Measurements from ENCODE around the gene GPR176.

GPR176 gene

DNA sequence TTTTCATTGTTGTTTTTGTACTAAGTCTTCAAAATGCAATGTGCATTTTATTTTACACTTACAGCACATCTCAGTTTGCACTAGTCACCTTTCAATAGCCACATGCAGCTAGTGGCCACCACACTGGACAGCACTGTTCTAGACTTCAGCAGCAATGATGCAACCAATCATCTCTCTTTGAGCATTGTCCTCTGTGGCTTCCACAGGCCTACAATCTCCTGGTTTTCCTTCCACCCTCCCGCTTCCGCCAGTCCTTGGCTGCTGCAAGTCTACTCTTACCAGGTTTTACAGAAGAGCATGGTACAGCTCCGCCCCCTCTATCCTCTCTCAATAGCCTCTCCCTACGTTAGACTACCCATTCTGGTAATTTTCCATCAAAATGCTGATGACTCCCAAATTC, 112.3 kb downstream of the GPR176 start:
- no peak for DNase-seq (ENCODE audit: low spot score)

DNA sequence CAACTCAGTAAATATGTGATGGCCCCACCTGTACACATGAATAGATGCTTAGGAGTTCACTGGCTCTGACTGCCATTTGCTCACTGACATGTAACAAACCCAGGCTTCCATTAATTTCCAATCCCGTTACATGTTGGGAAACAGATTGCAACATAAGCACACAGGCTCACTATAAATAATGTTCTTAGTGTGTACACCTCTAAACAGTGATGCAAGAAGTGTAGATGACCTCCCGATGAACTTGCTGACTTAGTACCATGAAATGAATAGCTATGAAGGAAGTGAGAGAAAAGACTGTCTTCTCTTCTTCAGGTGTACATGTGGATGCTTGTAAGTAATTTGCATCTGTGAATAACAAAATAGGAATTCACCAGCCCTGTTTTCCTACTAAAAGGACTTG, 116.0 kb downstream of the GPR176 start:
- no peak for DNase-seq (ENCODE audit: low spot score)

DNA sequence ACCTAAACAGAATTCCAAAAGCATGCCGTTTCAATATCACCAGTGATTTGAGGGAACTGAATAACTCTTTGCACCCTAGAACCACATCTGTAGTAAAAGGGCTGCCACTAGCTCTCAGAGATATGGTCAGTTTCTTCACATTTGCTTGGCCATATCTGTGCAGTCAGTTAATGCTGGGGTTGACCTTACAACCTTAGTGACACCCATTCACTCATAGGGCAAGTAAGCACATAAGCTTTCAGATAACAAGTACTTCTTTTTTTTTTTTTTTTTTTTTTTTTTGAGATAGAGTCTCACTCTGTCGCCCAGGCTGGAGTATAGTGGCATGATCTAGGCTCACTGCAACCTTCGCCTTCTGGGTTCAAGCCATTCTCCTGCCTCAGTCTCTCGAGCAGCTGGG, 117.0 kb downstream of the GPR176 start:
- no peak for DNase-seq (ENCODE audit: low spot score)

DNA sequence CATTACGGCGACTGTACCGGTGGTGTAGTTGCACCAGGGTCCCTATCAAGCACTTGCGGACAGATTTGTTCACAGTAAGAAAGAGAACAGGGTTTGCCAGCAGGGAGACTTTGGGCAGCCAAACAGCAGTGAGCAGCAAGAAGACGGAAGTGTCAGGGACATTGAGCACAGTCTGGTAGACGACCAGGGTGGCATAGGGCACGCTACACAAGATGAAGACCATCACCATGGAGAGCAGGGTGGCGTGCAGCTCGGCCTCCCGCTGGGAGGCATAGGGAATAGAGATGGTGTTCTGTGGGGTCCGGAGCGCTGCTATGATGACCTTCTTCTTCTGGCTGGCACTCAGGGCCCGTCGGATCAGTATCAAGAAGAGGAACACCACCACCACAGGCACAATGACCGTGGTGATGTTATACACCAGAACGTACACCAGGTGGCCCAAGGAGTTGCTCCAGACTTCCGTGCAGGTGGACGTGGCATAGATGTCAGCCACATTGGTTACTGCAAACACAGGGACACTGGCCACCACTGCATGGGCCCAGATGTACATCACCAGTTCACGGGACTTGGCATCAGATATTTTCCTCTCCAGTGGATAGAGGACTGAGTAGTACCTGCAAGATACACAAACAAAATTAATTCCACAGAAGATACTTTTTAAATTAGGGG, 118.3 kb downstream of the GPR176 start:
- DNase-seq (ENCODE audit: low spot score), result peak; percentile 36

DNA sequence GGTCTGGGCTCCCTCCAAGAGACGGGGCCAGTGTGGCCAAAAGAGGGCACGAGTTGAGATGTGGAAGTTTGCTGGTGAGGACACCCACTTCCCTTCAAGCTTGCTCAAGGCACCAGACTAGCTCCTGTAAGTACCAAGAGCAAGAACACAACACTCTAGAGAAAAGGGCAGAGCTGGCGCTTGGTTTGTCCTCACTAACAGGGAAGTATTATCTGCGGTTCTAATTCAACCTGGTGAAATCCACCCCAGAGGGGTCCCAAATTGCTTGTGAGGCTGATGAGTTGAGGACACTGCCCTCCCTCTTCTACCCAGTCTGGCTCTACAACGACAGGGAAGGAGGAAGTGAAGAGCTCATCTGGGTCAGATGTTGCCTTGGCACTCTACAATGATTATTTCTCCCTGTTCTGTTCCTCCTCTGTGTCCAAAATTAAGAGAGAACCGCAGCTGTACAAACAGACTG, 120.5 kb downstream of the GPR176 start:
- no peak for DNase-seq (ENCODE audit: low spot score)

DNA sequence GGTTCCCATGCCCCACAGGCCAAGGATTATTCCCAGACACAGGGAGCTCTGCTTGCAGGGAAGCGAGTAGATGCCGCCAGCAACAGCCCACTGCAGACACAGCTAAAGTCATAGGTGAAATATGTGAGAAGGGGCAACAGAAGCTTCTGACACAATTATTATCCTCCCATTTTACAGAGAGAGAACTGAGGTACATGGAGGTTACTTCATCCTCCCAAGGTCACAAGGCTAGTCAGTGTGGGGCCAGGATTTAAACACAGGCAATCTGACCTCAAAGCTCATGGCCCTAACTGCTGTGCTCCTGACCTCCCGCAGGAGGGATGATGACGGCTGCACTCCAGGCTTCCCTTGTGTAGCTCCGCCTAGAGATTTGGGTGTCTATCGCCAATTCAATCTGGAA, 121.7 kb downstream of the GPR176 start:
- no peak for DNase-seq (ENCODE audit: low spot score)

DNA sequence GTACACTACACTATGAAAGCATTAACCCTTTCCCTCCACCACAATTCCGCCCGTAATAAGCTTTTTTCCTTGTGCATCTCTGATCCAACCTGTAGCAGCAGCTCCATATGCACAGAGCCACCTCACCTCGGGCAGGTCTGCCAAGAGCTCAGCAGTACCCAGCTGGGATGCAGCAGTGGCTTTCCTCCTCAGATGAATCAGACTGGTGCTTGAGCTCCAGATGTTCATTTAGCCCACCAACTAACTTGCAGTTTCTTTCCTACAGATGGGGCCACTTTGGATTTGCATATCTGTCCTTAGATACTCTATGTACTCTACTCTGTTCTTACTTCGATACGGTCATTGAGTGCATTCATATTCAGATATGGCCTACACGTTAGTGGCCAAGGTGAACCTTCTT, 122.7 kb downstream of the GPR176 start:
- DNase-seq (ENCODE audit: low spot score), result no peak

DNA sequence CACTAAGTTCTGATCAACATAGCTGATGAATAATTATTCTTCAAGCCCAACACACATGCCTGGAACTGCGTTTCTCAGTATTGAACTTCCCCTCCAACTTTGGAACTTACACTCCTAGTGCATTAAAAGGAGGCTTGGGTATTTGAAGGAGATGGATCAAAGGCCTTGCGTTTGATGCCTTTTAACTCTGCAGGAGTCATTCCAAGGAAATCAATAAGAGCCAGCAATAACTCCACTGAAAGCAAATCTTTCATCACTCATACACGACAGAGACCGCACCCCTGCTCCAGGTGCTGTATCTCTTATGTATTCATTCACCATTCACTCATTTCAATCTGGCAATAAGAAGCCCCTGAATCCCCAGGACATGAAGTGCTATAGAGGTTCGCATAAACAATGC, 123.5 kb downstream of the GPR176 start:
- DNase-seq (ENCODE audit: low spot score), result no peak

DNA sequence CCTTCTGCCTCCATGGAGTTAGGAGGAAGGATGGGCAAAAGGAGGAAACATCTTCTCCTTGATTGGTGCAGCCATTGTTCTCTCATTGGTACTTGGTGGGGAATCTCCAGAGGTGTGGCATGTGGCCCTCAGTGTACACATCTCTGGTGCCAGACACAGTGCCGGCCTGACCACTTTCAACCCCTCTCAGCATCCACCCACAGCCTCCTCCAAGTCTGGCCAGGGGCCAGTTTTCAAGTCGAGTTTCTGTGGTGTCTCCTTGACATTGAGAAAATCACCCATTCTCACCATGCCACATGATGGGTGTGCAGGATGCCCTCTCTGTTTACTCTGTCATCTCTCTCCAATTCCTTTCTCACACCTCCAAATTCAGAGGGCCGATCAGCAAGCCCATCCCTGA, 124.6 kb downstream of the GPR176 start:
- no peak for DNase-seq (ENCODE audit: low spot score)

DNA sequence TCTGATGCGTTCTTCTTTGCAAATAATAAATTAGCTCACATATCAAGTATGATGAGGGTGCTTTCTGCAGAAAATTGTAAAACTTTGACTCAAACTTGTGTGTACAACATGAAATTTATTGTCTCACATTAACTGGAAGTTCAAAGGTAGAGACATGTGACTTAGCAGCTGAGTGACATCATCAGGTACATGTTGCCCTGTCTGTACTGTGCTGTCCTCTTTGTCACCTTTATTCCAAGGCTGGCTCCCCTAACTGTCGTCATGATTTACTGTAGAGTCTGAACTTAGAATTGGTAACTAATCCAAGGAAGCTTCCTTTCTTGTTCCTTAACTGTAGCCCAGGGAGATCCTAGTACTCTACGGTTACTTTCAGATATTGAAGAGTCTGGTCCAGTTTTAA, 125.1 kb downstream of the GPR176 start:
- DNase-seq (ENCODE audit: low spot score), result no peak

DNA sequence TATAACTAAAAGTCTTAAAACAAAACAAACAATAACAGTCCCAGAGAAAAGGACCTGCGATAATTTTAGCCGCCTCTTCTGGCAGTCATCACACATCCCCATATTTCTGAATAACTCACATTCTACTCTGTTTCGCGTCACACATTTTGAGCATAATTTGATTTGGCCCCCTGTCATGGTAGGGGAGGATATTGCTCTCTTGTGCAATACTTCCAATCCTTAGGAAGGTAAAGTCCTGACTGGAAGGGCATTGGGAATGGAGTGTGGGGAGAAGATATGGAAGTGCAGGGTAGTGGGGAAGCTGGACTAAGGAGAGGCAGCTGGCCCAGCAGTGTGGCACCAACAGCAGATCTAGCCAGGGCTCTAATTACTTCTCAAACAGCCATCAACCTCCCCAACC, 126.1 kb downstream of the GPR176 start:
- DNase-seq (ENCODE audit: low spot score), result no peak

DNA sequence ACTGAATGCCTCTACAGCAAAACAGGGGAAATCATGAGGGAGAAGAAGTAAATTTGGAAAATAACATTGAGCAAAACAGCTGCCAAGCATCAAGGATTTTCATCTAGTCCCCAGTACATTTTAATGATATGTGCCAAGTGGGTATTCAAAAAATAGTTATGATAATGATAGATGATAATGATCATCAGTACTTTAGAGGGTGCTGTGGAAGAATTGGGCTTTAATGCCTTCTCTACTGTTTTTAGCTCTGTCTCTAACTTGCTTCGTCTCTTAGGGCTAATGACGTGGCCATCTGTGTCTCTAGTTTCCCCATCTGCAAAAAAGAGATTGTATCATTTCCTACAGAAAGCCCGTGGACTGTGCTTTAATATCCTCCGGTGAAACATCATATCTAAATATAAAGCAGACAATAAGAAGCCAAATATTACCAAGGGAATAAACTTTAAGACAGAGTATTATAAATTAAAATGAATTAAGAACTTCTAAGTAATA, 127.2 kb downstream of the GPR176 start:
- DNase-seq (ENCODE audit: low spot score), result no peak

DNA sequence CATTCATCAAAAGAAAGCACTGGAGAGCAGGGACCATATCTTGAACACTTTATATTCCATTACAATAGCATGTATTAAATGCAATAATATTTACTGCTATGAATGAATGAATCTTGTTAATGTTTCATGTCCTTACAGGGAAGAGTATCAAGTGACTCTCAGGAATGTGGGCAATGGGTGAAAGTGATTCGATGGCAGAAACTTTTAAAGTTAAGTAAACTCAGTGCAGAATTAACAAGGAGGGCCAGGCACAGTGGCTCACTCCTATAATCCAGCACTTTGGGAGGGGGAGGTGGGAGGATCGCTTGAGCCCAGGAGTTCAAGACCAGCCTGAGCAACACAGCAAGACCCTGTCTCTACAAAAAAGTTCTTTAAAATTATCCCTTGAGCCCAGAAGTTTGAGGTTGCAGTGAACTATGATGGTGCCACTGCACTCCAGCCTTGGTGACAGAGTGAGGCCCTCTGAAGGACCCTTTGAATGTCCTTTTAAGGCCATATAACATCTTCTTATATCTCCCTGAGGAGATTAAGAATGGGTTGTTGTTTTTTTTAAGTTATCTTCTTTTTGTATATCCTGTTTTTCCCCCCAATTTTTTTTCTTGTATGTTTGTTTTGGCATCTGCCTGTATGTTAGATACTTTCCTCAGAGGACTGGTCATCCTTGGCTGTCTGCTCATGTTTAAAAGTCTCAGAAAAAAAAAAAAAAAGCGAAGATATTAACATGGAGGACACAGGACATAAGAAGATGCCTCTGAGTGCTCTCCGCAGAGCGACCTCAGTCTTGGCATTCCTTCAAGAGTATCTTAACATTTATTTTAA, 127.8 kb downstream of the GPR176 start:
- DNase-seq (ENCODE audit: low spot score), result no peak

DNA sequence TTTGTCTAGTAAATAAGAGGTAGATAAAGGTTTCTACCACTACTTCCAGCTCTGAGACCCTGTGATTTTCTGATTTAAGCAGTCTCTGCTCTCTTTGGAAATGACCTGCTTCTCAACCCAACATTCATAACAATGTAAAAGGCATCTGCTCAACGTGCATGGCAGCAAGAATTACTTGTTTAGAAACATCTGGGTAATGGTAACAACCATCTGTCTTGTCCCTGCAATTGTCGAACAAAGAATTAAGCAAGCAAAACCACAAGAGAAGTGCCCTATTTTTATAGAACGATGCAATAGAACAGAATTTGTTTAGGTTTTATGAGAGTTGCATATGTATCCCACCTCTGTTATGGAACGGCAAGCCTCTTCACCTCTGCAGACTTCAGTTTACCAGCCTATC, 130.3 kb downstream of the GPR176 start:
- no peak for DNase-seq (ENCODE audit: low spot score)

DNA sequence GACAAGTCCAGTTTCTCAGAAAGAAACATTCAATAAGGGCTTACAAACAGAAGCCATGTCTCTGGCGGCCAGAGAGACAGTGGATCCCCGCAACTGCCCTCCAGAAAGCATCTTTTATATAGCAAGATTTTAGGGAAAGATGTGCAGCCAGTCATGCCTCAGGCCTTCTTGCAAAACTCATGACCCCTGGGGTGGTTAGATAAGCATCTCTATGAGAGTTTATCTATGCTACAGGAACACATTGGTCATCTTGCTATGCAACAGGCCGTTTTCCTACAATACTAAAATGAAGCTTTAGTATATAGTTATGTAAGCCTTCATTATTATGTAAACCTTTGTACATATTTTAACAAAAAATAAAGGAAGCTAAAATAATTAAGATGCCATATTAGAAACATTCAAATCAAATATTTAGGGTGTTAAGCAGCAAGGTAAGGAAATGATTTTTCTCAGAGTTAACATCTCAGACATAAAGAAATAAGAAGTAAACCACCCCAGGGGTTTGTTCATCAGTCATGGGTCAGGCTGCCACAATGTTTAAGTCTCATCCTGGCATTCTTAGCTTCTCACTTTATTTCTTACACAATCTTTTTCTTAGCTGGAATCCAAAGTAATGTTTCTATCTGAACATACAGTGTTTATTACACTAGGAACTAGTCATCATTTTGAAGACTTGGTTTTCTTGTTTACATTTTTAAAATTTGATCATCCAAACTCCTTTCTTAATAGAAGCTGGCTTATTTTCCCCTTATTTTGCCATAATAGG, 131.1 kb downstream of the GPR176 start:
- DNase-seq (ENCODE audit: low spot score), result no peak

DNA sequence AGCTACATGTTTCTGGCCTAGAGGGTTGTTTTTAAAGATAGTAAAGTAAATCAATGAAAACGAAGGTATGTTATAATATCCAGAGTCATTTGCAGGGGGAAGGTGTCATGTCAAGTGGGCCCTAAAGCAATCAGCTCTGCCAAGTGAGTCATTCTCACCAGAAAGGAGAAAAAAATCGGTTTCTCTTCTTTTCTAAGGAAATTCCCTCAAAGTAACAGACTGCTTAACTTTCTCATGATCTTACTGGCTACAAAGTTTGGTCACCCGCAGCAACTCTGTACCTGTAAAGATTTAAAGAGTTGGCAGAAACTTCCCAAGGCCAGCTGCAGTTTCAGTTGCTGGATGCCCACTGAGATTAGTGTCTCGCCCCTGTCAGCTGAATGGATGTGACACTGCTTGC, 132.0 kb downstream of the GPR176 start:
- DNase-seq (ENCODE audit: low spot score), result no peak

DNA sequence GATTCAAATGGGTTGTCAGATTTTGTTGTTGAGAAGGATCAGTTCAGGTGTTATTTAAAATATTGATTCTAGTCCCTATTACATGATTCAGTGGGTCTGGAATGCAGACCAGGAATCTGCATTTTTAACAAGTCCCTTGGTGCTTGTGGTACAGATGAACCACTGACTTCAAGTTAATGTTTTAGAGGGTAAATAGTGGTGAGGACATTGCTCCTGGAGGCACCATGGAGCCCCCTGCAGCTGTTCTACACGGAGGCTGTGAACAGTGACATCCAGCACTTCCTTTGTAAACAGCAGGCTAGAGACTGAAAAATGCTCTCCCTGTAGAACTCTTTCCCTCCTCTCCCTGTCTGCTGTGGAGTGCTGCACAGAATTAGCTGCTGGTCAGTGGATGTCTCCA, 132.6 kb downstream of the GPR176 start:
- DNase-seq (ENCODE audit: low spot score), result no peak

DNA sequence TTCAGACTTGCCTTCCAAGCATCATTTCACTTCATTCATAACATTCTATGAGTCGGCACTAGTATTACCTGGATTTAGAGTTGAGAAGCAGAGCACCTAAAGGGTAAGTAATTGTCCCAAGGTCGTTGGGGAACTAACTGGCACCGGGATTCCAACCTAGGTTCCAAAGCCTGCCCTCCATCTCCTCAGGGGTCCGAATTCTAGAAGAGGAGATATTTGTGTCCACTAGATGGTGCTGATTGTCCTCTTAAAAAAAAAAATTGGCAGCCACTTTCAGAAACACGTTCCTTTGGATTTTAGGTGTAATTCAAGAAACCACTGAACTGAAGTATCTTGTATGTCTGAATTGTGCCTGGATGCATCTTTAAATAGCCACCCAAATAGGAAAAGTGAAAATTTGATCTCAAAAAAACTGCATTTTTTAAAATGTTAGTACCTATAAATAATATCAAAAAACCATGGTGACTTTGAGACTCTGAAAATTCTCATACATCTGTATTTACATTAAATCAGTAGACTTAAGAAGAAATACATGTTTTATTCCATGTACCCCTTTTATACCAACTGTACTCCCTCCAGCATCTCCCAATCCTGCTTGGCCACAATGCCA, 133.5 kb downstream of the GPR176 start:
- DNase-seq (ENCODE audit: low spot score), result peak; percentile 42

DNA sequence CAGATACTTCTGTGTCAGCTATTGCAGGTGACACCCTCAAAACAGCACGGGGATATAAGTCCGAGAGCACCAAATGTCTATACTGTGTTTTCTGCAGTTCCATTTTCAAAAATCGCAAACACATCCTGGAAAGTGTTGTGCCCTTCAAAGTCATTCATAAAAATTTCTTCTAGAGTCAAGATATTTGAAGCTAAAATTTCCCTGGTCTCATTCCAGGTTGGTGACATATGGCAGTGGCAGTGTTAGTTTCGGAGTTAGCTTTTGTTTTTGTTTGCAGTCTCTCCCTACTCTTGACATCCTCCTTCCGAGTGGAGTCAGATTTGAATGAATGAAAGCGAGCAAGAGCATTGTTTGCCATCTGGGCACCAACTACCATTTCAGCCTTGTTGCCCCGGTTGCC, 134.2 kb downstream of the GPR176 start:
- DNase-seq (ENCODE audit: low spot score), result no peak

DNA sequence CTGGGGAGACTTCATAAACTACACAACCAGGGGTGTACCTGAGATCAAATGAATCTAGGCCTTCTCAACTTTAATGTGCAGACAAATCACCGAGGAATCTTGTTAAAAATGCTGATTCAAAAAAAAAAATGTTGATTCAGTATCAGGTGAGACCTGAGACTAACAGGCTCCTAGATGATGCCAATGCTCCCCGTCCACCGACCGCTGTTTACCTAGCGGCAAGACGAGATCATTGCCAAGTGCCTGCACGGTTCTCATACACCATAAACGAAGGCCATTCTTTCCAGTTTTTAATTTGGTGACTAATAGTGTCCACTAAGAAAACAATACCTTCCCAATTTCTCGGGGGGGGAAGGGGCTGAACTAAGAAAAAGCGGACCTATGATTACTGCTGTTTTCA, 134.9 kb downstream of the GPR176 start:
- DNase-seq (ENCODE audit: low spot score), result no peak

DNA sequence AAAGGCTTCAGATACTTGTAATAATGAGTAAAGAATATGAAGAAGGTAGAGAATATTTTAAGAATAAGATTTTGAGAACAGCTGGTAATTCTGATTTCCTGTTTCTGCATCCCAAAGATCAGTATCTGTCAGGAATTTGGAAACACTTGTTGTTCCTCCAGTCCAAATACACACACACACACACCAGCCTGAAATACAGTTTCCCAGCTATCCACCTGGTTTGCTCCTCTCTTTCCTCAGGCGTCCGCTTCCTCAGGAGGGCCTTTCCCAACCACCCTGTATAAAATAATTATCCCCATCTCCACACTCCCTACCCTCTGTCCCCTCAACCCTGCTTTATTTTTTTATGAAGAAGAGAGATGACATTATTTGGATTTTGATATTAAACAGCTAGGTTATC, 135.4 kb downstream of the GPR176 start:
- DNase-seq (ENCODE audit: low spot score), result no peak

DNA sequence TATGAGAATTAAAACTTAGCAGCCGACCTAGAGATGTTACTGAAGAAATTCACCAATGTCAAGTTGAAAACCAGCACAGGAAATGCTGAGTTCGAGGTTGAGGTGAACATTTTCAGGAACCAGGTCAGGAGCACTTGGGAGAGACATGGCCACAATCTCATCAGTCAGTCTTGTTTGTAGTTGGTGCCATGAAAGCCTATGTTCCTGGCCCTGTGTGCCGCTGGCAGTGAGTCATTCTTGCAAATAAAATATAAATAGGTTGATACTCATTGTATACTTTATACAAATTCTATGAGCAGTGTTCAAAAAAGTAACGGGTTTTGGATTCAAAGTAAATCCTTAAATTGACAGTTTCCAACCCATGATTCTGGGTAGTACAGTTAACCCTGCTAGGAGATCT, 135.9 kb downstream of the GPR176 start:
- DNase-seq (ENCODE audit: low spot score), result no peak

Data from SW480 (cell line).